ENCODE results near the gene ZFP64.

Gene ZFP64

DNA sequence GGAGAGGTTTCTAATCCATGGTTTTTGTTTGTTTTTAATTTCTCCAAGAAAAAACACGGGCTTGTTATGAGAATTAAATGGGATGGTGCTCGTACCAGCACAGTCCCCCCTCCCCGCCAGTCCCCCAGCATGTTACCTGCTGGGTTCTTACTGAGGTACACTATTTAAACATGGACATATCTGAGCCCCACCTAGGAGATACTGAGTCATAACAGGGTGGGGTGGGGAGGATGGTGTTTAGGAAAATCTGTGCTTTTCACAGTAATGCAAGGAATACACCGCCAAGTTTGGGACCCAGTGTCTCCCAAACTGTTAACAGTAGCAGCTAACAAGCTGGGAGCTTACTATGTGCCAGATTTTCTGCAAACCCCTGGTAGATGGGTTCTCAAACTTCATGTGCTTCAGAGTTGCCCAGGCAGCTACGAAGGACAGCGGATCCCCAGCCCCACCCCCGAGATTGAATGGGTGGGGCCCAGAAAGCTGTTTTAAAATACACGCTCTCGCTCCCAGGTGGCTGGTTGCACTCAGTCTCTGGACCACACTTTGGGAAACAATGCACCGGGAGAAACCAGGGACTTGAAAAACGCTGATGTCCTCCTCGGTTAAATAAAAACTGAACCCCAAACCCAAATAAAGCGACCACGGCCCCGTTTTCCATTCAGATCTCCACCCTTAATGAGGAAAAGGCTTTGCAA is 995 bp downstream of the ZFP64 start:
- TF ChIP-seq, protein P1, sequence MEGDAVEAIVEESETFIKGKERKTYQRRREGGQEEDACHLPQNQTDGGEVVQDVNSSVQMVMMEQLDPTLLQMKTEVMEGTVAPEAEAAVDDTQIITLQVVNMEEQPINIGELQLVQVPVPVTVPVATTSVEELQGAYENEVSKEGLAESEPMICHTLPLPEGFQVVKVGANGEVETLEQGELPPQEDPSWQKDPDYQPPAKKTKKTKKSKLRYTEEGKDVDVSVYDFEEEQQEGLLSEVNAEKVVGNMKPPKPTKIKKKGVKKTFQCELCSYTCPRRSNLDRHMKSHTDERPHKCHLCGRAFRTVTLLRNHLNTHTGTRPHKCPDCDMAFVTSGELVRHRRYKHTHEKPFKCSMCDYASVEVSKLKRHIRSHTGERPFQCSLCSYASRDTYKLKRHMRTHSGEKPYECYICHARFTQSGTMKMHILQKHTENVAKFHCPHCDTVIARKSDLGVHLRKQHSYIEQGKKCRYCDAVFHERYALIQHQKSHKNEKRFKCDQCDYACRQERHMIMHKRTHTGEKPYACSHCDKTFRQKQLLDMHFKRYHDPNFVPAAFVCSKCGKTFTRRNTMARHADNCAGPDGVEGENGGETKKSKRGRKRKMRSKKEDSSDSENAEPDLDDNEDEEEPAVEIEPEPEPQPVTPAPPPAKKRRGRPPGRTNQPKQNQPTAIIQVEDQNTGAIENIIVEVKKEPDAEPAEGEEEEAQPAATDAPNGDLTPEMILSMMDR (IDR thresholded peaks at IDR 0.05) = no peak
- no peak for DNase-seq (ENCODE audit: low spot score)
- peak overlapping the region; percentile 89 for H3K4me3 ChIP-seq
- H3K27ac ChIP-seq = peak overlapping the region; percentile 76 to 91

DNA sequence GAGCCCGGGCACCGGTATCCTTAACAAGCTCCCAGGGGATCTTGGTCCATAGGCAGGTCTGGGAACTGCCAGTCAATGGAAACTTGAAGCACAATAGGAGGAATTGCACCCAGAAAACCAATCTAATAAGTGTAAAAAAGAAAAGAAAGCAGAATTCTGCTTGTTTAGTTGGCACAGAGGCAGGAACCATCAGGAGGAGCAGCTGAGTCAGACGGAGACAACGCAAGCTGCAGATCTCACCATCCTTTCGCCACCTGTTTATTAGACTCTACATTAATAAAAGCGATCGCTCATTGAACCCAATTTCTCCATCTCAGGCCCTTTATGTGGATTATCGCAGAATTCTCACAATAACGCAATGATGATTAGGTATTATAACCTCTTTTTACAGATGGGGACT is 9.8 kb downstream of the ZFP64 start:
- DNase-seq (ENCODE audit: low spot score) = no peak
- Histone ChIP-seq H3K27ac (no peak overlapping the region), H3K4me3 (no peak overlapping the region)
- TF ChIP-seq, protein P1 (IDR thresholded peaks at IDR 0.05) = no peak

DNA sequence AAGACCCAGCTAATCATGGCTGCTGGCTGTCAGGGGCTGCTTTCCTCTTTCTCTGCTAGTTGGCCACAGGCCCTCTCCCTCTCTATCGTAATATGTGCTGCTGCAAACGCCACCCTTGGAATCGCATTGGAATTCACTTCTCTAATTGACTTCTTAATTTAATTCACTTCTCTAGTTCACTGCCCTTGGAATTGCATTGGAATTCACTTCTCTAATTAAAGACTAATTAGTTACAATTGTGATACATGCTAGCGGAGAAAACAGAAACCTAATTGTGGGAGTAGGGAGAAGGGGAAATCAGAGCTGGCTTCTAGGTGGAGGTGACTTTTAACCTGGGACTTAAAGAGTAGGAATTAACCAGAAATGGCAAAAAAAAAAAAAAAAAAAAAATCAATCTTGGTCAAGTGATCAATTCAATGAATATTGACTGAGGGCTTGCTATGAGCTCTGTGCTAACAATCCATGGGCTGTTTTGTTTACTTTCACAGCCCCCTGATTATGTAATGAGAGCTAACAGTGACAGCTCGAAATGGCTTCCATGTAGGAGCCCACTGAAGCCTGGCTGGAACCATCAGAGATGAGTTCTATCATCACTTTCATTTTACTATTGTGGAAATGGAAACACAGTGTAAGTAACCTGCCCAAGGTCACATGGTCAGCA is 11.3 kb downstream of the ZFP64 start:
- Histone ChIP-seq H3K4me3 (no peak overlapping the region), H3K27ac (no peak overlapping the region)
- DNase-seq (ENCODE audit: low spot score) = no peak
- TF ChIP-seq, protein P1 (IDR thresholded peaks at IDR 0.05) = no peak

DNA sequence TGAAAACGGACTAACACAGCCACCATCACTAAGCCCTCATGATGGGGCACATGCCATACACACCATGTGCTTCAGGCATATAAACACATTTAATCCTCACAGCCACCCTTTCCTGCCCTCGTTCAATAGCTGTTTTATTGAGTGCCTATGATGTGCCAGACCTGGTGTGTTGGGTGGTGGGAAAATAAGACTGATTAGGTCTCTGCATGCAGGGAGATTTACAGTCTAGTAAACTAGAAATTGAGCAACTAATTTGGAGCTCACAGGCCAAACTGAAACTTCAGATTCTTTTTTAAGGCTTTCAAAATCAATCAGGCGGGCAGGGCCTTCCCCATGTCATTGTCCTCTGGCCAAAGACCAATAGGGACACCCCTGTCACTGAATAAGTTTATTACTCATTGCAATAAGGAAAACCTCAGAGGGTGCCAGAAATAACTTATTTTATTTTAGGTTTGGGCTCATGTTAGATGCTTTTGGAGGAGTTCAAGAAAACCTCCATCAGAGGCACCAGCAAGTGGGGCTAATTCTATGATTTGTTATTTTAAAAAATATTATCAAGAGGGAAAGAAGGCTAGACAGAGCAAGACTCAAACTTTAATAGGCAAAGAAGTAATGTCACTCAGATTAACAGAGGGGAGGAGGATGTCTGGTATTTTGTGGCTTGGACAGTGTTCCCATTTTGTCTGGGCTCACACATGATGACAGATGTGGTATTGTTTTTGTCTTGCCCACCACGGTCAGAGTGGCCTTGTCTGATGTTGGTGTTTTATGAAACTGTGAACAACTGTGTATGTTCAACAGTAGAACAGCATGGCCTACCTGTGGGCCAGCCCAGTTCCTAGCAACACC is 12.0 kb downstream of the ZFP64 start:
- Histone ChIP-seq H3K27ac (no peak overlapping the region), H3K4me3 (no peak overlapping the region)
- TF ChIP-seq, protein P1 (IDR thresholded peaks at IDR 0.05) = no peak
- DNase-seq (ENCODE audit: low spot score) = no peak

DNA sequence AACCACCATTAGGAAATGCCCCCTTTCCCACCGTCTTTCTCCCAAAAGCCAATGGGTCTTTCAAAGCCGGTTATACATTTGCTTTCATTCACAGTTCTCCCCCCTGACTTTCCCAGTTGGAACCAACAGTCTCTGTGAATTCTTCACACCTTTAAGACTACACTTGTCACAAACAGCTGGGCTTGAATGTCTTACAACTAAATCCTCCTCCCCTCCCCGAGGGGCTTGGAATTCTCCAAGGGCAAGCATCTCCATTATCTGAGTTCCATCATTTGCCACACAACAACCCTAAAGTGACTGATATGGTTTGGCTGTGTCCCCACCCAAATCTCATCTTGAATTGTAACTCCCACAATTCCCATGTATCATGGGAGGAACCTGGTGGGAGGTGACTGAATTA is 12.9 kb downstream of the ZFP64 start:
- Histone ChIP-seq H3K4me3 (no peak overlapping the region), H3K27ac (no peak overlapping the region)
- no peak for DNase-seq (ENCODE audit: low spot score)
- TF ChIP-seq, protein P1 (IDR thresholded peaks at IDR 0.05) = no peak

DNA sequence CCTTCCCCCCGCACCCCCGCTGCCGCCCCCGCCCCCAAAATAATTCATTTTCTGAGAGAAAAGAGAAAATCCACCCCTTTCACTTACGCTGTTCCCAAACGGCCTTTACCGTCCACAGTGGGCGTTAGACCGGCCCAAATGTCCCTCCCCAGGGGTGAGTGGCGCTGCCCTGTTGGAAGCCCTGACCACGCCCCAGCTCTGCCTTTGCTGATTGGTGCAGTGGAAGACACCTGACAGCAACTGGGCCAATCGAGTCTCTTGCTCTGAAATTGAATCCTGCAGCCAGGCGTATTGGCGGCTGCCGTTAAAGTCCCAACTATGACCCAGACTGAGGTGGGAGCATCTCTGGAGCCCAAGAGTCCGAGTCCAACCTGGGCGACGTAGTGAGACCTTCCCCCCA is 15.7 kb downstream of the ZFP64 start:
- TF ChIP-seq, protein P1 (IDR thresholded peaks at IDR 0.05) = no peak
- no peak for DNase-seq (ENCODE audit: low spot score)

More for the DNA sequence above, 15.7 kb downstream of the ZFP64 start:
- no peak overlapping the region for H3K27ac ChIP-seq
- no peak overlapping the region for H3K4me3 ChIP-seq
